ENCODE measurements around the gene CTTN. TPM values are rescaled to one million over a fixed set of nuclear protein-coding genes. Genes with fewer than 3 reads are reported as not detected.

CTTN gene
- total and polyA plus RNA-seq, 2 experiments from 2014 or later: 249 to 268 TPM

DNA sequence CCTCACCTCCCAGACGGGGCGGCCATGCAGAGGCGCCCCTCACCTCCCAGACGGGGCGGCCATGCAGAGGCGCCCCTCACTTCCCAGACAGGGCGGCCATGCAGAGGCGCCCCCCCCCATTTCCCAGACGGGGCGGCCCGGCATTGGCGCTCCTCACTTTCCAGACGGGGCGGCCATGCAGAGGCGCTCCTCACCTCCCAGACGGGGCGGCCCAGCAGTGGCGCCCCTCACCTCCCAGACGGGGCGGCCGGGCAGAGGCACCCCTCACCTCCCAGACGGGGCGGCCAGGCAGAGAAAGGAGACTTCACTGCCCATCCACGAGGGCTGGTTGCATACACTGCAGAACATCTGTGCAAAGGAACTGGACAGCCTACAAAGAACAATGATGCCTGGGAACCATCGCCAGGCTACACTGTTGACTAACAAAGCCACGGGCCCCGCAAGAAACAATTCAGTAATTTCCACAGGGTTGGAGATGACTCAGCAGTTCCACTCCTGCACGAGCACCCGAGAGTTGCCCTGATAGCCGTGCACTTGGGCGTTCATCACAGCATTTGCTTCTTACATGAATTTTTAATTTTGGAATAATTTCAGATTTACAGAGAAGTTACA lies 58.7 kb downstream of the CTTN start:
- no peaks in the 10 kb centered on the region for H3K9me3 ChIP-seq (ENCODE audit: low read depth)
- H3K79me2 ChIP-seq (ENCODE audit: insufficient read depth): no peaks in the 10 kb centered on the region
- WGBS, 2 experiments (ENCODE audit: low coverage in 1 of 2, low lambda C conversion rate in 2 of 2, missing lambda C conversion rate in 2 of 2): 25 to 45% methylated on average over 15 to 29 of the region's 31 CpGs
- no peaks in the 10 kb centered on the region for H3F3A ChIP-seq (ENCODE audit: insufficient read depth)
- no peak overlapping the region for H2AFZ ChIP-seq
- H3K9ac ChIP-seq: no peak overlapping the region
- no peaks in the 10 kb centered on the region; the same call in 1 of the 2 replicates for H3K27me3 ChIP-seq (replicated peaks; ENCODE audit: insufficient read depth)
- no peak overlapping the region for H3K27ac ChIP-seq
- no peaks in the 10 kb centered on the region for H4K20me1 ChIP-seq (ENCODE audit: insufficient read depth)
- no peak overlapping the region for H3K4me2 ChIP-seq (ENCODE audit: unreplicated experiment)
- peak; percentile 83 for DNase-seq
- H3K4me1 ChIP-seq (ENCODE audit: insufficient read depth): no peaks in the 10 kb centered on the region
- in situ Hi-C loops (cut with MboI): no loop called here
- TF ChIP-seq EZH2 (IDR thresholded peaks at IDR 0.05; ENCODE audit: insufficient read depth, poor library complexity, severe bottlenecking) (no peak), EZH2phosphoT487 (IDR thresholded peaks at IDR 0.05; ENCODE audit: insufficient read depth, low read depth) (no peak)
- H3K4me3 ChIP-seq: no peak overlapping the region
- no peaks in the 10 kb centered on the region for H3K9me2 ChIP-seq (ENCODE audit: insufficient read depth)
- H3K36me3 ChIP-seq (ENCODE audit: low read depth): no peaks in the 10 kb centered on the region

DNA sequence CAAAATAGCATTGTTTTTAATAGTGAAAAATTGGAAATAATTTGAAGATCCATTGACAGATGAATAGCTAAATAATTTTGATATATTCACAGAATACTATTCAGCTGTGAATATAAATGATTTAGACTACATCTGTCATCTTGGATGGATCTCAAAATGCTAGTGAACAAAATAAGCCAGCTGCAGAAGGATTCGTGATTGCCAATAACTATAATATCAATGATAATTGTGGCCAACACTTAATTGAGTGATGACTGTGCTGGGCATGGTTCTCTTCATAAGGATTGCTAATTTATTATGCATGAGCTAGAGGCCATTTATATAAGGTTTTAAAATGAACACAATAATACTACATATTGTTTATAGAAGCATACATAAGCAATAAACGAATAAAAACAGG lies 60.4 kb downstream of the CTTN start:
- no peak overlapping the region for H3K4me2 ChIP-seq (ENCODE audit: unreplicated experiment)
- H3K79me2 ChIP-seq (ENCODE audit: insufficient read depth): no peaks in the 10 kb centered on the region
- H3K27me3 ChIP-seq (replicated peaks; ENCODE audit: insufficient read depth): no peaks in the 10 kb centered on the region; the same call in 1 of the 2 replicates
- 23 to 33% methylated on average over 2 of the region's 2 CpGs for WGBS, 2 experiments (ENCODE audit: low coverage in 1 of 2, low lambda C conversion rate in 2 of 2, missing lambda C conversion rate in 2 of 2)
- in situ Hi-C loops (cut with MboI): no loop called here
- H3K4me3 ChIP-seq: no peak overlapping the region
- H3K9me3 ChIP-seq (ENCODE audit: low read depth): no peaks in the 10 kb centered on the region
- H3K9me2 ChIP-seq (ENCODE audit: insufficient read depth): no peaks in the 10 kb centered on the region
- TF ChIP-seq EZH2phosphoT487 (IDR thresholded peaks at IDR 0.05; ENCODE audit: insufficient read depth, low read depth): no peak
- TF ChIP-seq EZH2 (IDR thresholded peaks at IDR 0.05; ENCODE audit: insufficient read depth, poor library complexity, severe bottlenecking): no peak
- no peaks in the 10 kb centered on the region for H3K4me1 ChIP-seq (ENCODE audit: insufficient read depth)
- H3K27ac ChIP-seq: no peak overlapping the region
- no peak for DNase-seq
- no peaks in the 10 kb centered on the region for H3F3A ChIP-seq (ENCODE audit: insufficient read depth)
- H4K20me1 ChIP-seq (ENCODE audit: insufficient read depth): no peaks in the 10 kb centered on the region
- H2AFZ ChIP-seq: no peak overlapping the region
- no peaks in the 10 kb centered on the region for H3K36me3 ChIP-seq (ENCODE audit: low read depth)
- no peak overlapping the region for H3K9ac ChIP-seq

DNA sequence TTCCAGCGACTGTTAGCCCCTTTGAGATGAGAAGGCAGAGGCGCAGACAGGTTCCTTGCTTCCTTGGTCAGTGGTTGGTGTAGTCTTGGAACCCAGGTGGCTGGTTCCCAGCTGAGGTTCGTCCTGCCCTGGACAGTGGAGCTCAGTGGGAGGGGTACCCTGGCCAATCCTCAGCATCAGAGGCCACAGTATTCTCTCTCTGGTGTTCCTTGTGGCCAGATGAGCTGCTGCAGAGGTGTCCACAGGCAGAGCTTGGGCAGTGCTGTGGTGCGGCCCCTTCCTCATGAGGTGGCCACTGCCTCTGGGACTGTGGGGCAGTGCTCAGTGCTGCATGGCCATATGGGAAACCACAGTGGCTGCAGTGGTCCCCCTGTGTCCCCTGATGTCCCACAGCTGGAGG lies 61.8 kb downstream of the CTTN start:
- no peaks in the 10 kb centered on the region for H3K9me2 ChIP-seq (ENCODE audit: insufficient read depth)
- H3K4me1 ChIP-seq (ENCODE audit: insufficient read depth): no peaks in the 10 kb centered on the region
- no peaks in the 10 kb centered on the region for H3K36me3 ChIP-seq (ENCODE audit: low read depth)
- no peaks in the 10 kb centered on the region for H3F3A ChIP-seq (ENCODE audit: insufficient read depth)
- H3K9ac ChIP-seq: no peak overlapping the region
- TF ChIP-seq EZH2 (IDR thresholded peaks at IDR 0.05; ENCODE audit: insufficient read depth, poor library complexity, severe bottlenecking) (no peak), EZH2phosphoT487 (IDR thresholded peaks at IDR 0.05; ENCODE audit: insufficient read depth, low read depth) (no peak)
- H3K4me2 ChIP-seq (ENCODE audit: unreplicated experiment): no peak overlapping the region
- no peaks in the 10 kb centered on the region for H4K20me1 ChIP-seq (ENCODE audit: insufficient read depth)
- in situ Hi-C loops (cut with MboI): no loop called here
- no peak for DNase-seq
- H3K9me3 ChIP-seq (ENCODE audit: low read depth): no peaks in the 10 kb centered on the region
- no peaks in the 10 kb centered on the region; the same call in 1 of the 2 replicates for H3K27me3 ChIP-seq (replicated peaks; ENCODE audit: insufficient read depth)
- 58 to 68% methylated on average over 4 of the region's 4 CpGs for WGBS, 2 experiments (ENCODE audit: low coverage in 1 of 2, low lambda C conversion rate in 2 of 2, missing lambda C conversion rate in 2 of 2)
- H2AFZ ChIP-seq: no peak overlapping the region
- no peak overlapping the region for H3K4me3 ChIP-seq
- no peak overlapping the region for H3K27ac ChIP-seq
- H3K79me2 ChIP-seq (ENCODE audit: insufficient read depth): no peaks in the 10 kb centered on the region

DNA sequence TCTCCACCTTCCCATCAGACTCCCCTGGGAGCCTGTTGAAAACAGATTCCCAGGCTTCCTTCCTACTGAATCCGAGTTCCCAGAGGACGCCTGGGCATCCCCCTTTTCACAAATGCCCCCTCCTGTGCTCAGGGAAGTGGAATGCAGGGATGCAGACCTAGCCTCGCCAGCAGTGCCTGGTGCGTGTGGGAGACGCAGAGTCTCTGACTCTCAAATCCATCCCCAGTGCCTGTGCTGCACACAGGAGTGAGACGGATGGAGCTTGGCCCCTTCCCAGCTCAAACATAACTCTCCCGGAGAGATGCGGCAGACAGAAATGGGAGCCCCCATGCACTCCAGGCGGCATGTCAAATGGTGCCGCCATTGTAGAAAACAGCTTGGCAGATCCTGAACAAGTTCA lies 62.6 kb downstream of the CTTN start:
- TF ChIP-seq EZH2phosphoT487 (IDR thresholded peaks at IDR 0.05; ENCODE audit: insufficient read depth, low read depth) (no peak), EZH2 (IDR thresholded peaks at IDR 0.05; ENCODE audit: insufficient read depth, poor library complexity, severe bottlenecking) (no peak)
- H3K4me3 ChIP-seq: no peak overlapping the region
- no peaks in the 10 kb centered on the region; the same call in 1 of the 2 replicates for H3K27me3 ChIP-seq (replicated peaks; ENCODE audit: insufficient read depth)
- H3K27ac ChIP-seq: no peak overlapping the region
- H3K36me3 ChIP-seq (ENCODE audit: low read depth): no peaks in the 10 kb centered on the region
- no peak for DNase-seq
- no peaks in the 10 kb centered on the region for H4K20me1 ChIP-seq (ENCODE audit: insufficient read depth)
- no peaks in the 10 kb centered on the region for H3K79me2 ChIP-seq (ENCODE audit: insufficient read depth)
- no peak overlapping the region for H3K9ac ChIP-seq
- WGBS, 2 experiments (ENCODE audit: low coverage in 1 of 2, low lambda C conversion rate in 2 of 2, missing lambda C conversion rate in 2 of 2): 48 to 49% methylated on average over 10 of the region's 10 CpGs
- H3K4me2 ChIP-seq (ENCODE audit: unreplicated experiment): no peak overlapping the region
- H3F3A ChIP-seq (ENCODE audit: insufficient read depth): no peaks in the 10 kb centered on the region
- no peaks in the 10 kb centered on the region for H3K9me2 ChIP-seq (ENCODE audit: insufficient read depth)
- no peaks in the 10 kb centered on the region for H3K4me1 ChIP-seq (ENCODE audit: insufficient read depth)
- in situ Hi-C loops (cut with MboI): no loop called here
- no peak overlapping the region for H2AFZ ChIP-seq
- no peaks in the 10 kb centered on the region for H3K9me3 ChIP-seq (ENCODE audit: low read depth)
